Cardiac muscle cell (in vitro differentiated cells and primary cell): Measurements from ENCODE around the gene SPECC1. TPM values are rescaled to one million over a fixed set of nuclear protein-coding genes. Genes with fewer than 3 reads are reported as not detected.

Experiments used
- DNase-seq, 2 donors: peaks; one replicate each; pipeline versions ENCODE4 v3.0.0 to v3.0.0-alpha.2; 2010 to 2017; ENCODE audit warnings: low read depth in 1 of 2, low spot score in 1 of 2
- H3K27ac ChIP-seq: fragments of 200-600 bp; sonication (generic); 2 replicates; pipeline ENCODE4 v1.5.1; 2016
- H3K27me3 ChIP-seq: fragments of 200-600 bp; sonication (generic); 2 replicates; pipeline ENCODE4 v1.6.0; 2016; ENCODE audit warnings: control low read depth
- H3K36me3 ChIP-seq: fragments of 200-600 bp; sonication (generic); 2 replicates; pipeline ENCODE4 v1.5.1; 2016; ENCODE audit warnings: control low read depth
- H3K4me1 ChIP-seq: fragments of 200-600 bp; sonication (generic); 2 replicates; pipeline ENCODE4 v1.8.1; 2017; ENCODE audit warnings: low read depth, mild to moderate bottlenecking, mixed run types
- H3K4me3 ChIP-seq: fragments of 200-600 bp; sonication (generic); 2 replicates; pipeline ENCODE4 v1.5.1; 2016; ENCODE audit warnings: mild to moderate bottlenecking
- H3K9me3 ChIP-seq: fragments of 200-600 bp; sonication (generic); 2 replicates; pipeline ENCODE4 v1.5.1; 2017; ENCODE audit warnings: low read depth, mild to moderate bottlenecking, control low read depth
- CTCF ChIP-seq: IDR thresholded peaks from 2 replicates; pipeline ENCODE4 v1.5.1; 2012; ENCODE audit warnings: low read depth, mild to moderate bottlenecking, low read length
- polyA plus RNA-seq: library from polyadenylated mRNA; unstranded; fragments of >200 nt; fragmentation: Nextera tagmentation; extraction: Ambion mirVana; gene quantifications from 2 replicates; pipeline ENCODE4 v1.2.1, GENCODE V29; 2016
- total RNA-seq: library from RNA; depleted of rRNA; stranded (reverse); fragments of >200 nt; gene quantifications from 2 replicates; pipeline ENCODE4 v1.2.3, GENCODE V29; 2016

SPECC1 gene
- total and polyA plus RNA-seq, 2 experiments from 2014 or later: 13.6 to 48.7 TPM

DNA sequence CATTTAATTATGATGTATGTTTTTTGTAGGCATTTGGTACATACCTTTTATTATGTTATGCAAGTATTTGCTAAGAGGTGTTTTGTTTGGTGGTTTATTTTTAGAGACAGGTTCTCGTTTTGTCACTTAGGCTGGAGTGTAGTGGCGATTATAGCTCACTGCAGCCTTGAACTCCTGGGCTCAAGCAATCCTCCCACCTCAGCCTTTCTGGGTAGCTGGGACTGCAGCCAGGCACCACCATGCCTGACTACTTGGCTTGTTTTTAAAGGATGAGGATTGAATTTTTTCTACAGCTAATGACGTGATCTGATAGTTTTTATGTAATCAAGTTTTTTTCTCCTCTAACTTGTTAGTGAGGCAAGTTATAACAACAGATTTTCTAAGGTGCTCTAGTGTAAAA is 199.6 kb downstream of the SPECC1 start:
- DNase-seq: no peak
- no peaks in the 10 kb centered on the region for H3K27me3 ChIP-seq
- no peaks in the 10 kb centered on the region for H3K9me3 ChIP-seq
- TF ChIP-seq CTCF: no peak
- H3K4me1 ChIP-seq: no peaks in the 10 kb centered on the region
- no peak overlapping the region for H3K27ac ChIP-seq
- no peak overlapping the region for H3K4me3 ChIP-seq
- H3K36me3 ChIP-seq: no peaks in the 10 kb centered on the region

DNA sequence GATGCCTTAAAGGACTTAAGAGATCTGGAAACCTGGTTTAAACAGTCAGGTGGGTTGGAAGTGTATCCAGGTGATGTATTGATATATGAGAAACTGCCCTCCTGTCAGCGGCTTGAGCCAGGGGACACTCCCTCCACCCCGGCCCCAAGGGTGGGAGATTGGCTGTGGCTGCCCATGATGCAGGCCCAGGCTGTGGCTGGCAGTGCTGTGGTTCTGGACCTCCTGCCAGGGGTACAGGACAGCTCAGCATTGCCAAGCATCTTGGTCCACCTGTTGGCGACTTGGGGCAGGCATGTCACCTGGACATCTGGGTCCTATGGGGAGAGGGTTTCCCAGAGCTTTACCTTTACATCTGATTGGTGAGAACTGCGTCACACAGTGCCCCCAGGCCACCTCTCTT is 201.0 kb downstream of the SPECC1 start:
- no peak overlapping the region for H3K4me3 ChIP-seq
- no peaks in the 10 kb centered on the region for H3K4me1 ChIP-seq
- no peak for TF ChIP-seq CTCF
- no peaks in the 10 kb centered on the region for H3K27me3 ChIP-seq
- no peaks in the 10 kb centered on the region for H3K9me3 ChIP-seq
- H3K27ac ChIP-seq: no peak overlapping the region
- H3K36me3 ChIP-seq: no peaks in the 10 kb centered on the region
- DNase-seq: no peak

- Histone ChIP-seq H3K9me3 (no peaks in the 10 kb centered on the region), H3K4me1 (no peaks in the 10 kb centered on the region), H3K27ac (no peak overlapping the region), H3K4me3 (no peak overlapping the region), H3K36me3 (no peaks in the 10 kb centered on the region), H3K27me3 (no peaks in the 10 kb centered on the region)
- no peak for TF ChIP-seq CTCF
- DNase-seq: no peak
Measured at GRCh38 chr17:20210614-20211013, 201.5 kb downstream of the SPECC1 start.

GRCh38 chr17:20211246-20211645 is 202.1 kb downstream of the SPECC1 start:
- no peaks in the 10 kb centered on the region for H3K9me3 ChIP-seq
- no peak overlapping the region for H3K27ac ChIP-seq
- no peak for DNase-seq
- H3K36me3 ChIP-seq: no peaks in the 10 kb centered on the region
- TF ChIP-seq CTCF: no peak
- no peak overlapping the region for H3K4me3 ChIP-seq
- no peaks in the 10 kb centered on the region for H3K27me3 ChIP-seq
- H3K4me1 ChIP-seq: no peaks in the 10 kb centered on the region

GRCh38 chr17:20213449-20213848 is 204.3 kb downstream of the SPECC1 start:
- DNase-seq: no peak
- Histone ChIP-seq H3K4me3 (no peak overlapping the region), H3K27me3 (no peaks in the 10 kb centered on the region), H3K36me3 (no peaks in the 10 kb centered on the region), H3K9me3 (no peaks in the 10 kb centered on the region), H3K4me1 (no peaks in the 10 kb centered on the region), H3K27ac (no peak overlapping the region)
- no peak for TF ChIP-seq CTCF

DNA sequence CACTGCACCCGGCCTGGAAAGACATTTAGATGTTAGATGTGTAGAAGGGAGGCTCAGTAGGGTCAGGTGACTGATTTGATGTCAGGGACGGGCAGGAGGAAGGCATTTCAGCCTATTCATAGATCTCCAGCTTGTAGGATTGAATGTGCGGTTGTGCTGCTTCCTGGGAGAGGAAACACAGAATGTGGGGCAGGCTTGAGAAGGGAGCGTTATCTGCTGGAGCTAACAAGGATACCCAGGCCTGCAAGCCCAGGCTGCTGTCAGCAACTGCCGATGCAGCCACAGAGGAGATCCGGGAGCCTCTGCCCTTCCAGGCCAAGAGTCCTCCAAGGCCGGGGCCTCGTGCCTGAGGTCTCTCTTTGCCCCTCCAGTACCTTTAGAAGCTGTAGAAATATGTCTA is 205.6 kb downstream of the SPECC1 start:
- H3K27ac ChIP-seq: peak overlapping the region; percentile 29
- no peak overlapping the region for H3K4me3 ChIP-seq
- peak in 1 of 2 donors; percentile 9 for DNase-seq
- TF ChIP-seq CTCF: no peak
- H3K4me1 ChIP-seq: no peaks in the 10 kb centered on the region
- H3K27me3 ChIP-seq: no peaks in the 10 kb centered on the region
- no peaks in the 10 kb centered on the region for H3K9me3 ChIP-seq
- no peaks in the 10 kb centered on the region for H3K36me3 ChIP-seq
